ENCODE measurements around the gene CNN2. TPM values are rescaled to one million over a fixed set of nuclear protein-coding genes. Genes with fewer than 3 reads are reported as not detected.

Gene CNN2
- polyA plus RNA-seq, 3 donors = 69.9 to 213 (median 144) TPM

GRCh38 chr19:1074544-1075283, 48.3 kb downstream of the CNN2 start:
- Histone ChIP-seq H3K27ac (ENCODE audit: low read depth in 1 of 2, low read length in 2 of 2) (peak overlapping the region; percentile 33 to 36), H3K4me1 (ENCODE audit: control insufficient read depth in 1 of 2, insufficient read depth in 2 of 2, low read length in 2 of 2) (peaks cover 66 to 80% of the 10 kb centered on the region in 2 donors), H3K27me3 (ENCODE audit: control insufficient read depth in 2 of 2, insufficient read depth in 2 of 2, low read length in 2 of 2) (no peaks in the 10 kb centered on the region), H3K4me3 (replicated peaks in 1 of 3; ENCODE audit: low read depth in 2 of 3, low read length in 3 of 3) (peak overlapping the region in 2 of 3 experiments; percentile 20 to 63), H2AFZ (ENCODE audit: insufficient read depth, low read depth, low read length, poor library complexity, severe bottlenecking) (no peak overlapping the region), H3K36me3 (replicated peaks in 1 of 2; ENCODE audit: control insufficient read depth in 1 of 2, insufficient read depth in 2 of 2, low read length in 2 of 2) (peaks cover 68 to 75% of the 10 kb centered on the region in 2 donors), H3K79me2 (ENCODE audit: insufficient read depth, low read length) (peaks cover 94% of the 10 kb centered on the region), H3K9ac (ENCODE audit: insufficient read depth, low read length, poor library complexity, severe bottlenecking) (peak overlapping the region; percentile 8), H3K4me2 (replicated peaks; ENCODE audit: extremely low read depth, low read length, poor library complexity, severe bottlenecking) (peak overlapping the region; percentile 73), H4K20me1 (ENCODE audit: insufficient read depth, low read length) (peaks cover 95% of the 10 kb centered on the region), H3K9me3 (replicated peaks in 1 of 2; ENCODE audit: control insufficient read depth in 1 of 2, insufficient read depth in 1 of 2, low read length in 2 of 2) (no peaks in the 10 kb centered on the region)
- 8% methylated on average over 42 of the region's 54 CpGs for WGBS (ENCODE audit: insufficient coverage)
- no peaks in the 10 kb centered on the region for H3K9me3 Mint-ChIP-seq
- H3K36me3 Mint-ChIP-seq = peaks cover 43 to 84% of the 10 kb centered on the region in 2 donors
- intact Hi-C loops (cut with micrococcal nuclease) = loop anchor here (5.0 kb wide), 2 partner anchors 32 to 37 kb away; partner anchors contain the start of gene ABCA7 (in 1 of the 2)
- H3K27ac Mint-ChIP-seq = peak overlapping the region in 6 of 7 donors; percentile 6 to 87 (median 60)
- peak; percentile 87 to 92 (median 88) for DNase-seq
- peak overlapping the region in 1 of 2 donors; percentile 39 for H3K4me3 Mint-ChIP-seq
- peaks cover 0 to 1% (median 0%) of the 10 kb centered on the region in 3 donors for H3K27me3 Mint-ChIP-seq (ENCODE audit: low read depth in 3 of 3)
- TF ChIP-seq, protein P1, sequence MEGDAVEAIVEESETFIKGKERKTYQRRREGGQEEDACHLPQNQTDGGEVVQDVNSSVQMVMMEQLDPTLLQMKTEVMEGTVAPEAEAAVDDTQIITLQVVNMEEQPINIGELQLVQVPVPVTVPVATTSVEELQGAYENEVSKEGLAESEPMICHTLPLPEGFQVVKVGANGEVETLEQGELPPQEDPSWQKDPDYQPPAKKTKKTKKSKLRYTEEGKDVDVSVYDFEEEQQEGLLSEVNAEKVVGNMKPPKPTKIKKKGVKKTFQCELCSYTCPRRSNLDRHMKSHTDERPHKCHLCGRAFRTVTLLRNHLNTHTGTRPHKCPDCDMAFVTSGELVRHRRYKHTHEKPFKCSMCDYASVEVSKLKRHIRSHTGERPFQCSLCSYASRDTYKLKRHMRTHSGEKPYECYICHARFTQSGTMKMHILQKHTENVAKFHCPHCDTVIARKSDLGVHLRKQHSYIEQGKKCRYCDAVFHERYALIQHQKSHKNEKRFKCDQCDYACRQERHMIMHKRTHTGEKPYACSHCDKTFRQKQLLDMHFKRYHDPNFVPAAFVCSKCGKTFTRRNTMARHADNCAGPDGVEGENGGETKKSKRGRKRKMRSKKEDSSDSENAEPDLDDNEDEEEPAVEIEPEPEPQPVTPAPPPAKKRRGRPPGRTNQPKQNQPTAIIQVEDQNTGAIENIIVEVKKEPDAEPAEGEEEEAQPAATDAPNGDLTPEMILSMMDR (IDR thresholded peaks at IDR 0.05) = no peak
- H3K4me1 Mint-ChIP-seq = peaks cover 57% of the 10 kb centered on the region

- peak overlapping the region; percentile 6 to 87 (median 74) for H3K27ac Mint-ChIP-seq
- H3K4me3 ChIP-seq (replicated peaks in 1 of 3; ENCODE audit: low read depth in 2 of 3, low read length in 3 of 3) = no peak overlapping the region
- H3K27me3 Mint-ChIP-seq (ENCODE audit: low read depth in 3 of 3) = peaks cover 0 to 1% (median 0%) of the 10 kb centered on the region in 3 donors
- no peak overlapping the region for H3K9ac ChIP-seq (ENCODE audit: insufficient read depth, low read length, poor library complexity, severe bottlenecking)
- peaks cover 94% of the 10 kb centered on the region for H3K79me2 ChIP-seq (ENCODE audit: insufficient read depth, low read length)
- H3K9me3 Mint-ChIP-seq = no peaks in the 10 kb centered on the region
- TF ChIP-seq, protein P1 (IDR thresholded peaks at IDR 0.05) = no peak
- no peak overlapping the region for H3K4me3 Mint-ChIP-seq
- peaks cover 96% of the 10 kb centered on the region for H4K20me1 ChIP-seq (ENCODE audit: insufficient read depth, low read length)
- peaks cover 61 to 78% of the 10 kb centered on the region in 2 donors for H3K4me1 ChIP-seq (ENCODE audit: control insufficient read depth in 1 of 2, insufficient read depth in 2 of 2, low read length in 2 of 2)
- H3K4me1 Mint-ChIP-seq = peaks cover 56% of the 10 kb centered on the region
- 91% methylated on average over 2 of the region's 4 CpGs for WGBS (ENCODE audit: insufficient coverage)
- peak overlapping the region in 1 of 2 donors; percentile 83 for H3K27ac ChIP-seq (ENCODE audit: low read depth in 1 of 2, low read length in 2 of 2)
- H3K9me3 ChIP-seq (replicated peaks in 1 of 2; ENCODE audit: control insufficient read depth in 1 of 2, insufficient read depth in 1 of 2, low read length in 2 of 2) = no peaks in the 10 kb centered on the region
- H3K4me2 ChIP-seq (replicated peaks; ENCODE audit: extremely low read depth, low read length, poor library complexity, severe bottlenecking) = peak overlapping the region; percentile 73
- no peaks in the 10 kb centered on the region for H3K27me3 ChIP-seq (ENCODE audit: control insufficient read depth in 2 of 2, insufficient read depth in 2 of 2, low read length in 2 of 2)
- no peak overlapping the region for H2AFZ ChIP-seq (ENCODE audit: insufficient read depth, low read depth, low read length, poor library complexity, severe bottlenecking)
- peaks cover 52 to 87% of the 10 kb centered on the region in 2 donors for H3K36me3 Mint-ChIP-seq
- peaks cover 76 to 77% of the 10 kb centered on the region in 2 donors for H3K36me3 ChIP-seq (replicated peaks in 1 of 2; ENCODE audit: control insufficient read depth in 1 of 2, insufficient read depth in 2 of 2, low read length in 2 of 2)
- no peak for DNase-seq
- intact Hi-C loops (cut with micrococcal nuclease) = loop anchor here in 1 of 2 donors (5.0 kb wide), 1 partner anchor 34 kb away; the partner anchor contains the start of gene ABCA7
Measured at GRCh38 chr19:1076046-1076386, 49.6 kb downstream of the CNN2 start.

Data from CD14-positive monocyte (primary cell).